ENCODE results near the gene CCDC92. TPM values are rescaled to one million over a fixed set of nuclear protein-coding genes. Genes with fewer than 3 reads are reported as not detected.

The CCDC92 gene
- total RNA-seq, 2 donors from 2014 or later, result 34.4 to 39.2 TPM

DNA sequence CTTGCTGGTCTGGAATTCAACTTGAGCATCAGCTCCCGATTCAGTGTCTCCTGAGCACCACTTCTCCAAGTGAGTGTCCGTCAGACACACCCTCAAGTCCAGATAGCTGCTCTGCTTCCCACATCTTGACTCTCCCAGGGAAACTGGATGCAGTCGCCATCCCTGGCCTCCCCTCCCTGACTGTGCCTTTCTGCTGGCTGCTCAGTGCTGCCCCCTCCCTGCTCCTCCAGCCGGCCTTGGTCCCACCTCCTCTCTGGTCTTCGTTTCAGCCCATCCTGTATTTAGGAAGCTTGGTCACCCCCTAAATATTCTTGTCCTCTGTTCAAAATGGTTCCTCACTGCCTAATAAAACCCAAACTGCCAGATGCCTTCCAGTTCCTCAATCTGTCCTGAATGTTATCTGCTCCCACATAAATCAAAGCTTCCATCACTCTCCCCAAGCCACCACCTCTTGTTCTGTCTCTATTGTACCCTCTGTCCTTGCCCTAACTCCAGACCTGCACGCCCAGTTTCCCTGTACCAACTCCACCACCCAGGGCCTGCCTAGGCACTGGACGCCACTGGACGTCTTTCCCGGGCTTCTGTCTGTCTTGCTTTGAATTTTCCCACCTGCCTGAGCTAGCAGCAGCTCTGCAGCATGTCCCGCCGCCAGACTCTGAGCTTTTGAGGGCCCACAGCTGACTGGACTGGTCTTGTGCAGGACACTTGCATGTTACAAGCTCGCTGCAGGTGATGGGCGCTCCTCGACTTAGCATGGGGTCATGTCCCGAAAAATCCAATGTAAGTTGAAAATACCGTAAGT lies 33.8 kb downstream of the CCDC92 start:
- no peak for DNase-seq (ENCODE audit: low spot score)
- Histone ChIP-seq H3K27ac (no peak overlapping the region), H3K9me3 (no peaks in the 10 kb centered on the region), H3K36me3 (peaks cover 51% of the 10 kb centered on the region), H3K4me3 (no peak overlapping the region), H3K27me3 (no peaks in the 10 kb centered on the region), H3K4me1 (peaks cover 0 to 8% of the 10 kb centered on the region in 2 donors)
- TF ChIP-seq, protein P1, sequence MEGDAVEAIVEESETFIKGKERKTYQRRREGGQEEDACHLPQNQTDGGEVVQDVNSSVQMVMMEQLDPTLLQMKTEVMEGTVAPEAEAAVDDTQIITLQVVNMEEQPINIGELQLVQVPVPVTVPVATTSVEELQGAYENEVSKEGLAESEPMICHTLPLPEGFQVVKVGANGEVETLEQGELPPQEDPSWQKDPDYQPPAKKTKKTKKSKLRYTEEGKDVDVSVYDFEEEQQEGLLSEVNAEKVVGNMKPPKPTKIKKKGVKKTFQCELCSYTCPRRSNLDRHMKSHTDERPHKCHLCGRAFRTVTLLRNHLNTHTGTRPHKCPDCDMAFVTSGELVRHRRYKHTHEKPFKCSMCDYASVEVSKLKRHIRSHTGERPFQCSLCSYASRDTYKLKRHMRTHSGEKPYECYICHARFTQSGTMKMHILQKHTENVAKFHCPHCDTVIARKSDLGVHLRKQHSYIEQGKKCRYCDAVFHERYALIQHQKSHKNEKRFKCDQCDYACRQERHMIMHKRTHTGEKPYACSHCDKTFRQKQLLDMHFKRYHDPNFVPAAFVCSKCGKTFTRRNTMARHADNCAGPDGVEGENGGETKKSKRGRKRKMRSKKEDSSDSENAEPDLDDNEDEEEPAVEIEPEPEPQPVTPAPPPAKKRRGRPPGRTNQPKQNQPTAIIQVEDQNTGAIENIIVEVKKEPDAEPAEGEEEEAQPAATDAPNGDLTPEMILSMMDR (IDR thresholded peaks at IDR 0.05), result no peak

DNA sequence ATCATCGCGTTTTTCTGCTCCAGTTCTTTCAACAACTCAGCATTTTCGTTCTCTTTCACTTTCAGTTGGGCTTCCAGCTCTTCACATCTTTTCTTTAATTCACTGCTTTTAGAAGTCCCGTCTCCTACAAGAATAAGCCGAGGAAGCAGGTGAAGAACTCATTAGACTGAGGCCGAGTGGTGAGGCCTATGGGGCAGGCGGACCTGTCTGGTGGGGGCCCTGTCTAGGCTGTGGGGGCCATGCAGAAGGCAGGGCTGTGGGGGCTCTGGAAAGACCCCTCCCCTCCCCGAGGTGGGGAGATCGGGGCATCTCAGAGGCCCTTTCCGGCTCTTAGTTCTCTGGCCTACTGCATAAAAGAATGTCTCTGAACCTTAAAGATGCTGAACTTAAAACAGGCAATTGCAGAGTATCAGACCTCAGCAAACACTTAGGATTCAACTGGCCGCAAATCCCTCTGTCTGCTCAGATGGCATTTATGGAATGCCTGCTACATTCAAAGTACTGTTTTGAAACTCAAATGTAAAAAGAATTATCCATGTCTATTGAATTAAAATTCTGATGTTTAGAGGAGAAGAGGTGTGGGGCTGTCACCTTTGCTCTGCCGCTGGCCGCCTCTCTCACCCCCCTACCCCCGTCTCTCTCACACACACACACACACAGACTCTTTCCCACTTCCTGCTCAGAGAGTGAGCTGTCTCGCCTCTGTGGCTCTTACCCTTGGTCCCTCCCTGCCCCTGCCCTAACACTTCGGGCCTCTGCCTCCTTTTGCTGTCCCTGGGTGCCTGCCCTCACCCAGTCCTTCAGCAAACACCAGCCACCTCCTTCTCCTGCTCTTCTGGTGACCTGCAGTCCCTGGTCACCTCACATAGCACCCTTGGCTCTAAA lies 34.7 kb downstream of the CCDC92 start:
- no peak for DNase-seq (ENCODE audit: low spot score)
- H3K4me1 ChIP-seq, result peaks cover 0 to 8% of the 10 kb centered on the region in 2 donors
- no peak overlapping the region for H3K4me3 ChIP-seq
- H3K36me3 ChIP-seq, result peaks cover 45% of the 10 kb centered on the region
- no peak overlapping the region for H3K27ac ChIP-seq
- H3K27me3 ChIP-seq, result no peaks in the 10 kb centered on the region
- TF ChIP-seq, protein P1 (IDR thresholded peaks at IDR 0.05), result no peak
- H3K9me3 ChIP-seq, result no peaks in the 10 kb centered on the region

DNA sequence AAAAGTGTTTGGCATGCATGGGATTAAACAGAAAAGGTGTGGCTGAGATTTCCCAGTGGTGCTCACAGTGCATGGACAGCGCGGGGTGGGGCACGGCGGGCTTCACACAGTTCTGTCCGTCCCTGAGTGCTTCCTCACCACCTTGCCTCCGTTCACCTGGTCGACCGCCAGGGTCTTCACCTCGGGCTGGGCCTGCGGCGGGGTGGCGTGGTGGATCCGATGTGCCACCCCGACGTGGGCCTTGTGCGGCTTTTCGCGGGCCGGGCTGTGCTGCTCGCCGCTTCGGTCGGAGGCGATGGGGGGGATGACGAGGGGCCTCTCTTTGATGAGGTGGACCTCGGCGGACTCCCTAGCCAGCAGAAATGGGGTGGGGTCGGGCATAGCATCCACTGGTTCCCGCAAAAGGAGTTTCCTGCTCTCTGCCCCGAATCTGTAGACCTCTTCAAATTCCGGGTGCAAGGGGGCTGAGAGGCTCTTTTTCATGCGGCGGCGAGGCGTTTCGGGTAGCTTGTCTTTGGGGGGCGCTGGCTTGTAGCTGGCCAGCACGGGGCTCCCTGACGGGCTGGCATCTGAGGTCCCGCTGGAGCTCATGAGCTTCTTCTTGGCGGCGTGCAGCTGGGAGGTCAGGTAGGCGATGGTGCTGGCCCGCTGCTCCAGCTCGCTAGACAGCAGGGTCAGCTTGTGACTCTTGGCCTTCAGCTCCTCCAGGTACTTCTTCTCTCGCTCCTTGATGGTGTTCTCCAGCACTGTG lies 35.5 kb downstream of the CCDC92 start:
- peaks cover 0 to 8% of the 10 kb centered on the region in 2 donors for H3K4me1 ChIP-seq
- no peak overlapping the region for H3K27ac ChIP-seq
- H3K27me3 ChIP-seq, result no peaks in the 10 kb centered on the region
- TF ChIP-seq, protein P1 (IDR thresholded peaks at IDR 0.05), result no peak
- no peak overlapping the region for H3K4me3 ChIP-seq
- DNase-seq (ENCODE audit: low spot score), result no peak
- no peaks in the 10 kb centered on the region for H3K9me3 ChIP-seq
- H3K36me3 ChIP-seq, result peaks cover 37% of the 10 kb centered on the region

DNA sequence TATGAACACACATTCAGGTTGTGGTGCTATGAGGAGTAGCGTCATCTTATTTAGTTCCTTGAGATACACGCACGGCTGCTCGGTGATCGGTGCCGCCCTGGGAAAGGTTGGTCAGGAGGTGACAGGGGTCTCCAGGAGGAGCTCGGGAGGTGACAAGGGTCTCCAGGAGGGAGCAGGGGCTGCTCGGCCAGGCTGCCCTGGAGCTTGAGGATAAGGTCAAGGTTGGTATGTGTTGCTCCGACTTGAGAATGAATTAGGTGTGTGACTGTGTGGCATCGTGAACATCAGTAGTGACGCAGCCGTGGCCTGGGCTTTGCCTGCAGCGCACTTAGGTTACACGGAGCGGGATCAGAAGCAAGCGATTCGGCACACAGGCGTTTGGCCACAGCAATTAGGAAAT lies 36.2 kb downstream of the CCDC92 start:
- Histone ChIP-seq H3K4me3 (no peak overlapping the region), H3K36me3 (peaks cover 30% of the 10 kb centered on the region), H3K27ac (no peak overlapping the region), H3K27me3 (no peaks in the 10 kb centered on the region), H3K9me3 (no peaks in the 10 kb centered on the region), H3K4me1 (peaks cover 0 to 8% of the 10 kb centered on the region in 2 donors)
- DNase-seq (ENCODE audit: low spot score), result no peak
- TF ChIP-seq, protein P1 (IDR thresholded peaks at IDR 0.05), result no peak

DNA sequence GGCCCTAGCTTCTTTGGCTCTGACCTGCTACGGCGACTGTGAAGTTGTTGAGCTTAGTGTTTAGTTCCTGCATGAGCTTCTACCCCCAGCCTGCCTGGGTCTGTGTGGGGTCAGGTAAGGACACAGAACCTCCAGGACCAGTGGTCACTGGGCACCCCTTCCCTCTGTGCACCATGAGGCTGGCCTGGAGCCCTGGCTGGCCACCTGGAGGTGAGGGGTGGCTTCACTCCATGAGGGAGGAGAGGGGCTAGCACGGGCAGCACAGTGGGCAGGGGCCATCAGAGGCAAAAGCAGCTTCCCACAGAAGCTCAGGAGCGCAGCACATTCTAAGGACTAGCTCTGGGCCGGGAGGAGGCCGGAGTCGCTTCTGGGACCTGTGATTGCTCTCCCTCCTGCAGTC lies 36.7 kb downstream of the CCDC92 start:
- DNase-seq (ENCODE audit: low spot score), result no peak
- Histone ChIP-seq H3K36me3 (peaks cover 25% of the 10 kb centered on the region), H3K9me3 (no peaks in the 10 kb centered on the region)

More for the DNA sequence above, 36.7 kb downstream of the CCDC92 start:
- Histone ChIP-seq H3K27ac (no peak overlapping the region), H3K4me3 (no peak overlapping the region), H3K27me3 (no peaks in the 10 kb centered on the region), H3K4me1 (peaks cover 0 to 8% of the 10 kb centered on the region in 2 donors)
- TF ChIP-seq, protein P1 (IDR thresholded peaks at IDR 0.05), result no peak

Measured in right atrium auricular region (tissue), 2 donors.